HL-60 (cell line): ENCODE results near the gene VIPR2.
"Not testable (repeated sequence)": the region's sequence is repeated elsewhere in the genome, so short reads cannot be mapped to it uniquely, and the experiment has no call there.

Source experiments
- DNase-seq, 2 experiments: peaks; one replicate each; pipeline ENCODE4 v3.0.0-alpha.2; 2010 to 2020; ENCODE audit warnings: low read depth in 1 of 2, low spot score in 1 of 2
- H3K27ac ChIP-seq: fragments of 250-450 bp; sonication (Bioruptor Pico); replicated peaks from 2 replicates; pipeline ENCODE4 v1.5.1; 2020; ENCODE audit warnings: mild to moderate bottlenecking, moderate library complexity
- H3K27me3 ChIP-seq: fragments of 250-450 bp; sonication (Bioruptor Pico); 2 replicates; pipeline ENCODE4 v1.5.1; 2021; ENCODE audit warnings: mild to moderate bottlenecking, moderate library complexity; ENCODE audit not compliant: insufficient read depth, poor library complexity, severe bottlenecking
- H3K4me3 ChIP-seq: replicated peaks from 2 replicates; pipeline ENCODE4 v1.5.1; 2011; ENCODE audit warnings: mild to moderate bottlenecking, control low read depth, low read length; ENCODE audit not compliant: insufficient read depth
- GABPA ChIP-seq: IDR thresholded peaks from 2 replicates; pipeline ENCODE4 v1.6.1; 2012; ENCODE audit warnings: low read depth
- POLR2AphosphoS5 ChIP-seq: IDR thresholded peaks from 2 replicates; pipeline ENCODE4 v1.6.1; 2012; ENCODE audit warnings: low read depth
- SPI1 ChIP-seq: IDR thresholded peaks from 2 replicates; pipeline ENCODE4 v1.6.1; 2012; ENCODE audit warnings: low read depth, mild to moderate bottlenecking, borderline replicate concordance
- TF ChIP-seq, protein P1 (sequence below): IDR thresholded peaks from 2 replicates; pipeline ENCODE4 v1.6.1; 2012; ENCODE audit warnings: low read depth; ENCODE audit not compliant: insufficient replicate concordance
- TF ChIP-seq, protein P2 (sequence below): IDR thresholded peaks from one replicate; pipeline ENCODE4 v1.5.1; 2011; ENCODE audit warnings: low read length, control low read depth, inconsistent platforms; ENCODE audit not compliant: insufficient read depth

Gene VIPR2

DNA sequence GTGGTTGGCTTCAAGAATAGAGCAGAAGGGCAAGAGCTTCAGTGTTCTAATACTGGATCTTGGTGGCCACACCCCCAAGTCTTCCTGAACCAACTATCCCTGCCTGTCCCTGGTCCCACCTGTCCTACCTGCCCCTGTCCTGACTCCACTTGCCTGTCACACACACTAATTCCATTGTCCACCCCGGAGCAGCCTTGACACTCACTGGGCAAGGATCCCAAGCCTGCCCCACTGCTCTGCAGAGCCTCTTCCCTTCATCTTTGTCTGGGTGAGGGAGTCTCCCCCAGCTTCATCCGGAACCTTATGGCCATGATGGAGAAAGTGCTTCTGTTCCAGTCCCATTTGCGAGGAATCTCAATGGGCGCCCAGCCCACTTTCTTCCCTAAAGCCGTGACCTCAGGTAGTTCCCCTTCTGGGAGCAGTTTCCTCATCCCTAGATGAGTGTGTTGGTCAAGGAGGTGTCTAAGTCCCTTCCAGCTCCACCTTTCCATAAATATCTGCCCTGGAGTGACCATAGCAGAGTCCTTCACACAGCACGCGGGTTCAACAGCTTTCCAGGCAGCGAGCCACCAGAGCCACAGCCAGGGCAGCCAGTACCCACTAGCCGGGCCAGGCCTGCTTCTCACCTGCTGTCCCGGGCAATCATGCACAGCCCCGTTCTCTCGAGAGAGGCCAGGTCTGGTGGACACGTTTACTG is 61.5 kb downstream of the VIPR2 start:
- H3K27me3 ChIP-seq: no peaks in the 10 kb centered on the region
- H3K4me3 ChIP-seq: no peak overlapping the region
- no peak overlapping the region for H3K27ac ChIP-seq
- DNase-seq: no peak
- TF ChIP-seq, protein P1, sequence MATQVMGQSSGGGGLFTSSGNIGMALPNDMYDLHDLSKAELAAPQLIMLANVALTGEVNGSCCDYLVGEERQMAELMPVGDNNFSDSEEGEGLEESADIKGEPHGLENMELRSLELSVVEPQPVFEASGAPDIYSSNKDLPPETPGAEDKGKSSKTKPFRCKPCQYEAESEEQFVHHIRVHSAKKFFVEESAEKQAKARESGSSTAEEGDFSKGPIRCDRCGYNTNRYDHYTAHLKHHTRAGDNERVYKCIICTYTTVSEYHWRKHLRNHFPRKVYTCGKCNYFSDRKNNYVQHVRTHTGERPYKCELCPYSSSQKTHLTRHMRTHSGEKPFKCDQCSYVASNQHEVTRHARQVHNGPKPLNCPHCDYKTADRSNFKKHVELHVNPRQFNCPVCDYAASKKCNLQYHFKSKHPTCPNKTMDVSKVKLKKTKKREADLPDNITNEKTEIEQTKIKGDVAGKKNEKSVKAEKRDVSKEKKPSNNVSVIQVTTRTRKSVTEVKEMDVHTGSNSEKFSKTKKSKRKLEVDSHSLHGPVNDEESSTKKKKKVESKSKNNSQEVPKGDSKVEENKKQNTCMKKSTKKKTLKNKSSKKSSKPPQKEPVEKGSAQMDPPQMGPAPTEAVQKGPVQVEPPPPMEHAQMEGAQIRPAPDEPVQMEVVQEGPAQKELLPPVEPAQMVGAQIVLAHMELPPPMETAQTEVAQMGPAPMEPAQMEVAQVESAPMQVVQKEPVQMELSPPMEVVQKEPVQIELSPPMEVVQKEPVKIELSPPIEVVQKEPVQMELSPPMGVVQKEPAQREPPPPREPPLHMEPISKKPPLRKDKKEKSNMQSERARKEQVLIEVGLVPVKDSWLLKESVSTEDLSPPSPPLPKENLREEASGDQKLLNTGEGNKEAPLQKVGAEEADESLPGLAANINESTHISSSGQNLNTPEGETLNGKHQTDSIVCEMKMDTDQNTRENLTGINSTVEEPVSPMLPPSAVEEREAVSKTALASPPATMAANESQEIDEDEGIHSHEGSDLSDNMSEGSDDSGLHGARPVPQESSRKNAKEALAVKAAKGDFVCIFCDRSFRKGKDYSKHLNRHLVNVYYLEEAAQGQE: no peak
- TF ChIP-seq SPI1: no peak
- no peak for TF ChIP-seq POLR2AphosphoS5
- TF ChIP-seq GABPA: no peak
- TF ChIP-seq, protein P2, sequence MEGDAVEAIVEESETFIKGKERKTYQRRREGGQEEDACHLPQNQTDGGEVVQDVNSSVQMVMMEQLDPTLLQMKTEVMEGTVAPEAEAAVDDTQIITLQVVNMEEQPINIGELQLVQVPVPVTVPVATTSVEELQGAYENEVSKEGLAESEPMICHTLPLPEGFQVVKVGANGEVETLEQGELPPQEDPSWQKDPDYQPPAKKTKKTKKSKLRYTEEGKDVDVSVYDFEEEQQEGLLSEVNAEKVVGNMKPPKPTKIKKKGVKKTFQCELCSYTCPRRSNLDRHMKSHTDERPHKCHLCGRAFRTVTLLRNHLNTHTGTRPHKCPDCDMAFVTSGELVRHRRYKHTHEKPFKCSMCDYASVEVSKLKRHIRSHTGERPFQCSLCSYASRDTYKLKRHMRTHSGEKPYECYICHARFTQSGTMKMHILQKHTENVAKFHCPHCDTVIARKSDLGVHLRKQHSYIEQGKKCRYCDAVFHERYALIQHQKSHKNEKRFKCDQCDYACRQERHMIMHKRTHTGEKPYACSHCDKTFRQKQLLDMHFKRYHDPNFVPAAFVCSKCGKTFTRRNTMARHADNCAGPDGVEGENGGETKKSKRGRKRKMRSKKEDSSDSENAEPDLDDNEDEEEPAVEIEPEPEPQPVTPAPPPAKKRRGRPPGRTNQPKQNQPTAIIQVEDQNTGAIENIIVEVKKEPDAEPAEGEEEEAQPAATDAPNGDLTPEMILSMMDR: no peak

DNA sequence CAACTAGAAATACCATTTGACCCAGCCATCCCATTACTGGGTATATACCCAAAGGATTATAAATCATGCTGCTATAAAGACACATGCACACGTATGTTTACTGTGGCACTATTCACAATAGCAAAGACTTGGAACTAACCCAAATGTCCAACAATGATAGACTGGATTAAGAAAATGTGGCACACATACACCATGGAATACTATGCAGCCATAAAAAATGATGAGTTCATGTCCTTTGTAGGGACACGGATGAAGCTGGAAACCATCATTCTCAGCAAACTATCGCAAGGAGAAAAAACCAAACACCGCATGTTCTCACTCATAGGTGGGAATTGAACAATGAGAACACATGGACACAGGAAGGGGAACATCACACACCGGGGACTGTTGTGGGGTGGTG is 62.6 kb downstream of the VIPR2 start:
- not testable (repeated sequence) for H3K27ac ChIP-seq, DNase-seq, H3K27me3 ChIP-seq, H3K4me3 ChIP-seq

GRCh38 chr7:159078911-159079270 is 65.8 kb downstream of the VIPR2 start:
- DNase-seq: no peak
- no peak for TF ChIP-seq POLR2AphosphoS5
- TF ChIP-seq, protein P1: no peak
- no peak for TF ChIP-seq GABPA
- TF ChIP-seq SPI1: no peak
- Histone ChIP-seq H3K4me3 (no peak overlapping the region), H3K27me3 (no peaks in the 10 kb centered on the region), H3K27ac (no peak overlapping the region)

GRCh38 chr7:159078193-159078910 is 66.3 kb downstream of the VIPR2 start:
- Histone ChIP-seq H3K27ac (no peak overlapping the region), H3K4me3 (no peak overlapping the region), H3K27me3 (no peaks in the 10 kb centered on the region)
- no peak for DNase-seq
- TF ChIP-seq GABPA (no peak), SPI1 (no peak), POLR2AphosphoS5 (no peak)
- TF ChIP-seq, protein P2: no peak
- TF ChIP-seq, protein P1: no peak
